PC-3 (cell line): Measurements from ENCODE around the gene SGCD.

Source experiments
- CTCF ChIP-seq: fragments of 300-600 bp; sonication (generic); conservative IDR thresholded peaks from 2 replicates; pipeline ENCODE4 v1.5.1; 2017; ENCODE audit warnings: antibody characterized with exemption, low read depth, mild to moderate bottlenecking, low read length
- EZH2 ChIP-seq: fragments of 300-600 bp; sonication (generic); IDR thresholded peaks from one replicate; pipeline ENCODE4 v1.6.1; 2017; ENCODE audit warnings: antibody characterized with exemption, mild to moderate bottlenecking, low read length; ENCODE audit not compliant: unreplicated experiment
- EZH2phosphoT487 ChIP-seq: fragments of 300-600 bp; sonication (generic); IDR thresholded peaks from 2 replicates; pipeline ENCODE4 v1.6.1; 2018; ENCODE audit warnings: mild to moderate bottlenecking, antibody characterized with exemption, low read length, borderline replicate concordance

GRCh38 chr5:156456857-156457256, 129.9 kb downstream of the SGCD start:
- TF ChIP-seq CTCF = no peak
- no peak for TF ChIP-seq EZH2phosphoT487
- no peak for TF ChIP-seq EZH2
